ENCODE data around the gene SLC2A1. TPM values are rescaled to one million over a fixed set of nuclear protein-coding genes. Genes with fewer than 3 reads are reported as not detected.
A peak's percentile ranks its signal among the peaks of the same experiment; 100 is the strongest.

Gene SLC2A1
- total RNA-seq, 2 donors from 2014 or later = 71.6 to 150 TPM

DNA sequence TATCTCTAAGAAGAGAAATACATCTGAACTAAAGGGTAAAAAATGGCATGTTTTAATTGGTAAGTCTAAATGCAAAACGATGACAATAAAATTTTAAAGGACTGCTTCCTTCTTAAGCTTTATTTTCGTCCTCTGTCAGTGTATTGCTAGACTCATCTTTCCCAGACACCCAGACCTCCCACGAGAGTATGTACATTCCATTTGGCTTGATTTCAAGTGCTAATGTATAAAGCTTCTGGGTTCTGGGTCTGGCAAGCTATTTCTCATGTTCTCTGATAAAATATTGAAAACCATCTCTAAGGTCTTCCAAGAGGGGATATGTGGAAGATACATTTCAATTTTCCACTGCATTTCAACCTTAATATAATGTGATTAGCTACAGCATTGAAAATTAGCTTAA, 24.6 kb upstream of the SLC2A1 start:
- TF ChIP-seq, protein P1, sequence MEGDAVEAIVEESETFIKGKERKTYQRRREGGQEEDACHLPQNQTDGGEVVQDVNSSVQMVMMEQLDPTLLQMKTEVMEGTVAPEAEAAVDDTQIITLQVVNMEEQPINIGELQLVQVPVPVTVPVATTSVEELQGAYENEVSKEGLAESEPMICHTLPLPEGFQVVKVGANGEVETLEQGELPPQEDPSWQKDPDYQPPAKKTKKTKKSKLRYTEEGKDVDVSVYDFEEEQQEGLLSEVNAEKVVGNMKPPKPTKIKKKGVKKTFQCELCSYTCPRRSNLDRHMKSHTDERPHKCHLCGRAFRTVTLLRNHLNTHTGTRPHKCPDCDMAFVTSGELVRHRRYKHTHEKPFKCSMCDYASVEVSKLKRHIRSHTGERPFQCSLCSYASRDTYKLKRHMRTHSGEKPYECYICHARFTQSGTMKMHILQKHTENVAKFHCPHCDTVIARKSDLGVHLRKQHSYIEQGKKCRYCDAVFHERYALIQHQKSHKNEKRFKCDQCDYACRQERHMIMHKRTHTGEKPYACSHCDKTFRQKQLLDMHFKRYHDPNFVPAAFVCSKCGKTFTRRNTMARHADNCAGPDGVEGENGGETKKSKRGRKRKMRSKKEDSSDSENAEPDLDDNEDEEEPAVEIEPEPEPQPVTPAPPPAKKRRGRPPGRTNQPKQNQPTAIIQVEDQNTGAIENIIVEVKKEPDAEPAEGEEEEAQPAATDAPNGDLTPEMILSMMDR (IDR thresholded peaks at IDR 0.05) = no peak
- intact Hi-C loops (cut with DNase I) = no loop called here
- Histone ChIP-seq H3K27ac (no peak overlapping the region), H3K4me3 (no peak overlapping the region), H3K36me3 (no peaks in the 10 kb centered on the region), H3K27me3 (no peaks in the 10 kb centered on the region), H3K9ac (ENCODE audit: low read depth in 2 of 2, low read length in 2 of 2) (no peak overlapping the region), H3K9me3 (no peaks in the 10 kb centered on the region), H3K4me1 (no peaks in the 10 kb centered on the region)
- no peak for DNase-seq

DNA sequence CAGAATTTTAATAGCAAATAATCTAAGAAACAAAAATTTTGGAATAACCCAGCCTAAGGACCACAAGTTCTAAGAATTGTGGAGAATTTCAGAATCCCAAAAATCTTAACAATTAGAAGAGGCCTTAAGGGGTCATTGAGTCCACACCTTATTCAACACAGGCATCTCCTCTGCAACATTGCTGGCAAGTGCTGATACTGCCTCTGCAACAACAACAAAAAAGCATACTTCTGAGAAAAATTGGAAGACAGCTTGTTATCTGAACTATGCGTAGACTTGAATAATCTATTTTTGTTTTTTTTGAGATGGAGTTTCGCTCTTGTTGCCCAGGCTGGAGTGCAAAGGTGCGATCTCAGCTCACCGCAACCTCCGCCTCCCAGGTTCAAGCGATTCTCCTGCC, 24.0 kb upstream of the SLC2A1 start:
- Histone ChIP-seq H3K27ac (no peak overlapping the region), H3K9ac (ENCODE audit: low read depth in 2 of 2, low read length in 2 of 2) (no peak overlapping the region), H3K27me3 (no peaks in the 10 kb centered on the region), H3K36me3 (no peaks in the 10 kb centered on the region), H3K9me3 (no peaks in the 10 kb centered on the region), H3K4me3 (no peak overlapping the region), H3K4me1 (no peaks in the 10 kb centered on the region)
- no peak for DNase-seq
- TF ChIP-seq, protein P1 (IDR thresholded peaks at IDR 0.05) = no peak
- intact Hi-C loops (cut with DNase I) = no loop called here

DNA sequence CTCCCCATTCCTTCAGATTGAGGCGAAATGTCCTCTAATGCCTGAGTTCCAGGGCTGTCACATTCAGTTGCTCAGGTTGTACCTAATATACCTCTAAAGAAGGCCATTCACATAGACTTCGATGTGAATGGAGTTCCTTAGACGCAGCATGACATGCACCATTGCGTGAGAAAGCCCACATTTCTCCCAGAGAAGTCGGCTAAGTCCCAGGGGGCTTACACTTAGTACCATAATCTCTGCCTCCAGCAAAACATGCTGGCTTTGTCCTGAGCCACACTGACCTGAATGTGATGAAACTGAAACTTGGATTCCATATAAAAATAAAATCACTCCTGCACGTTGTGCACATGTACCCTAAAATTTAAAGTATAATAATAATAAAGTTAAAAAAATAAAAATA, 23.2 kb upstream of the SLC2A1 start:
- H3K27ac ChIP-seq = no peak overlapping the region
- no peak for DNase-seq
- H3K9ac ChIP-seq (ENCODE audit: low read depth in 2 of 2, low read length in 2 of 2) = no peak overlapping the region
- TF ChIP-seq, protein P1 (IDR thresholded peaks at IDR 0.05) = no peak
- H3K36me3 ChIP-seq = no peaks in the 10 kb centered on the region
- no peaks in the 10 kb centered on the region for H3K27me3 ChIP-seq
- H3K4me1 ChIP-seq = no peaks in the 10 kb centered on the region
- intact Hi-C loops (cut with DNase I) = no loop called here
- no peaks in the 10 kb centered on the region for H3K9me3 ChIP-seq
- no peak overlapping the region for H3K4me3 ChIP-seq

DNA sequence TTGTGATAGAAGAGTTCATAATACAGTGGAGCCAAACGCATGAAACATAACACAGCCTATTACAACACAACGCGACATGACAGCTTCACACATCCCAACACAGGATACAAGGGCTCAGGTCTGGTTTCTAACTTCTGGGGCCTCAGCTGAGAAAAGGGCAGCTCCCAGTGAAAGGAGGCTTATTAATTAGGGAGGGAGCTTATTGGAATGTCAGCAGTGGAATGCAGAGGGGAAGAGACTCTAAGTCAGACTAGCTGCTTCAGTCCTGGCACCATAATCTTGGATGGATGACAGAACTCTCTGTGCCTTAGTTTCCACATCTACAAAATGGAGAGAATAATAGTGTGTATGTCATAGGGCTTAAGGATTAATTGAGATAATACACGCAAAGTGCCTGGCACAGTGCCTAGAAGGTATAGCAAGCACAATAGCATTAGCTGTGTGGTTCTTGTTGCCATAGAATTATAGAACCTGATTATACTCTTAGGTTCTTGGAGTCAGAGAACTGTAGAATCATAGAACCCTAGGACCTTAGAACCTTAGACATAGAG, 22.7 kb upstream of the SLC2A1 start:
- DNase-seq = no peak
- Histone ChIP-seq H3K4me1 (no peaks in the 10 kb centered on the region), H3K27me3 (no peaks in the 10 kb centered on the region)

DNA sequence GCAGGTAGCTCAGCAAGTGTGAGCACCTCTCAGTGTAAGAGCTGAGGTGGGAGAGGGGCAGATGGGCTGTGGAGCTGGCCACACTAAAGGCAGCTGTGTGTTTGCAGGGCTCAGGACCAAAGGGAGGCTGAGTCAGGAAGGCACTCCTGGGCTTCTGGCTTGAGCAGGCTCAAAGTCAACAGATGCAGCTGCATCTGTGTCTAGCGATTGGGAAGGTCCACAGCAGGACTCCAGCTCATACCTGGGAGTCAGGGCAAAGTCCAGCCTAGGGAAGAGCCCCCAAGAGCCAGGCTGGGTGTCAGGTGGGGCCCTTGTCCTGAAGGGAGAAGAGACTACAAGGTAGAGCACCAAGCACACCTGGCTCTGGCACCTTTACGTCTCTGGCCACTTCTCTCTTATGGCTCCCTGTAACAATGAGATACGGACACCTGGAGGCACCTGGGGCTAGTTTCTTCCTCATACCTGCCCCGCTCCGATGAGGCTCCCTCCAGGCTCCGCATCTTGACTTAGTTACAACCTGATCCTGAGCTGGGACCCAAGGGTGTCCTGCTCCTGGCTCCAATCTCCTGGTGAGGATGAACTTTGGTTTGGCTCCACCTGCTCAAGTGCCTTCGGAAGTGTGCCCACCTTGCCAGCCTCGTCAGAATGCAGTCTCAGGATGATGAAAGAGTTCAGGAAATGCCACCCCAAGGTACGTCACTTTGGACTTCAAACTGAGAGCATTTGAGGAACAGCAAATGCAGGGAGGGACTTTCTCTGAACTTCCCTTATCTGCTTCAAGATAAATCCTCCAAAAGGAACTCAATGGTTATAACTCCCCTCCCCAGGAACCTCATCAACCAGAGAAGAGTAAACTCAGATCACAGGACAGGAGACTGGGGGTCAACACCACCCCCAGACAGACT, 21.5 kb upstream of the SLC2A1 start:
- Histone ChIP-seq H3K9me3 (no peaks in the 10 kb centered on the region), H3K27me3 (no peaks in the 10 kb centered on the region), H3K36me3 (no peaks in the 10 kb centered on the region), H3K27ac (peak overlapping the region; percentile 47), H3K9ac (ENCODE audit: low read depth in 2 of 2, low read length in 2 of 2) (peak overlapping the region in 1 of 2 donors; percentile 56), H3K4me1 (no peaks in the 10 kb centered on the region), H3K4me3 (peak overlapping the region; percentile 20)
- intact Hi-C loops (cut with DNase I) = no loop called here
- DNase-seq = peak; percentile 78
- TF ChIP-seq, protein P1 (IDR thresholded peaks at IDR 0.05) = no peak

More for the DNA sequence above, 22.7 kb upstream of the SLC2A1 start:
- Histone ChIP-seq H3K4me3 (no peak overlapping the region), H3K36me3 (no peaks in the 10 kb centered on the region), H3K27ac (no peak overlapping the region), H3K9ac (ENCODE audit: low read depth in 2 of 2, low read length in 2 of 2) (no peak overlapping the region), H3K9me3 (no peaks in the 10 kb centered on the region)
- TF ChIP-seq, protein P1 (IDR thresholded peaks at IDR 0.05) = no peak
- intact Hi-C loops (cut with DNase I) = no loop called here

All from colonic mucosa (tissue), 4 donors.